ENCODE measurements around the gene PRCD.

Gene PRCD

DNA sequence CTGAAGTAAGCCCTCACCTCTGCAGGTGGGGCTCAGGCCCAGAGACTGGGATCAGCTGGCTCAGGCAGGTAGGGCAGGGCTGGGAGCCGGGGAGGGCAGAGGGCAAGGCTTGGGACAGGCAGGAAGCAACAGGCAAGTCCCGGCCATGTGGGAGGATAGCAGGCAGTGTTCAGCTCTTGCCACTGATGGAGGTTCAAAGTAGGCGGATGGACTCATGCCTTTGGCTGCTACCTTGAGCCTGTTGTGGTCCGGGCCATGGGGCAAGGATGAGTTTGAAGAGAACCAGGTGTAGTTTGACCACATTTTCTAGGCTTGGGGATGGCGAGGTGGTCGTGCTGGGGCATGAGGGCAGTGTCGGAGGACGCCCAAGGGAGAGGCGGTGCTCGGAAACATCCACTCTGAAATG is 2.7 kb downstream of the PRCD start:
- no peak overlapping the region for H3K4me2 ChIP-seq (ENCODE audit: low read length)
- H2AK5ac ChIP-seq (ENCODE audit: low read length): no peak overlapping the region
- H3K4ac ChIP-seq (ENCODE audit: low read depth, low read length): no peak overlapping the region
- H2BK120ac ChIP-seq (ENCODE audit: insufficient read depth, low read length, poor library complexity): no peak overlapping the region
- no peak overlapping the region for H2AFZ ChIP-seq (ENCODE audit: insufficient read depth, low read length, poor library complexity)
- no peak overlapping the region for H3K14ac ChIP-seq (ENCODE audit: low read length)
- no peak overlapping the region for H3K9ac ChIP-seq (ENCODE audit: low read length)
- peaks cover 18% of the 10 kb centered on the region for H3K27me3 ChIP-seq (ENCODE audit: insufficient read depth, low read length)
- H3K27ac ChIP-seq (ENCODE audit: low read depth, low read length): no peak overlapping the region
- H3K36me3 ChIP-seq (ENCODE audit: control insufficient read depth in 1 of 2, insufficient read depth in 2 of 2, low read length in 2 of 2): no peaks in the 10 kb centered on the region
- H2BK5ac ChIP-seq (ENCODE audit: low read depth, low read length, poor library complexity): no peak overlapping the region
- H4K91ac ChIP-seq (ENCODE audit: low read depth, low read length): no peak overlapping the region
- no peak overlapping the region for H4K8ac ChIP-seq (ENCODE audit: low read depth, low read length)
- H3K4me1 ChIP-seq (ENCODE audit: control insufficient read depth in 1 of 2, insufficient read depth in 2 of 2, low read length in 2 of 2): peaks cover 30 to 35% of the 10 kb centered on the region in 2 experiments
- H3K23ac ChIP-seq (ENCODE audit: low read length): no peak overlapping the region
- H3K79me1 ChIP-seq (ENCODE audit: low read length): peaks cover 2% of the 10 kb centered on the region
- no peaks in the 10 kb centered on the region for H3K9me3 ChIP-seq (ENCODE audit: insufficient read depth, low read depth, low read length)
- no peak overlapping the region for H2BK12ac ChIP-seq (ENCODE audit: low read length)
- H3K79me2 ChIP-seq (ENCODE audit: control insufficient read depth, insufficient read depth, low read length, poor library complexity): peaks cover 2% of the 10 kb centered on the region
- WGBS (ENCODE audit: extremely low coverage, insufficient coverage, insufficient read length): no CpG with 5 or more reads among the region's 10 CpGs
- H3K18ac ChIP-seq (ENCODE audit: low read length): no peak overlapping the region
- no peak overlapping the region for H3K4me3 ChIP-seq (ENCODE audit: low read depth, low read length)
- DNase-seq: no peak
- no peak overlapping the region for H4K12ac ChIP-seq (ENCODE audit: low read depth, low read length)

DNA sequence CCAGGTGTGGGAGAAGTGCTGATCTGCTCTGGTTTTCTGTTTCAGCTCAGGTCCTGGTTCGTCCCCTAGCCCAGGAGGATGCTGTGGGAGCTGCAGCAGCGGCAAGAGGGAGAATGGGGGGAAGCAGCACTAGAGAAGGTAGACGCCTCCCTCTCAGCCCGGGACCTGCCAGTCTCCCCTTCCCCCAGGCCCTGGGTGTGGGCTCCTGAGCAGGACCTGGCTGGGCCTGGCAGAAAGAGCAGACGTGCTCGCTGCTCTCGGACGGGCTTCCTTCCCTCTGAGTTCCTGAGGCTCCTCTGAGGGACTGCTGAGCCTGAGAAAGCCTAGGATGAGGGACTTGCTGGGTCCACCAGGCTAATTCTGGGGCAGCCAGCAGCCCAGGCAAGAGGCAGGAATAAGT is 3.1 kb downstream of the PRCD start:
- H3K27me3 ChIP-seq (ENCODE audit: insufficient read depth, low read length): peaks cover 15% of the 10 kb centered on the region
- no peak overlapping the region for H3K23ac ChIP-seq (ENCODE audit: low read length)
- no peak overlapping the region for H4K12ac ChIP-seq (ENCODE audit: low read depth, low read length)
- H3K14ac ChIP-seq (ENCODE audit: low read length): no peak overlapping the region
- no peak for DNase-seq
- no peak overlapping the region for H3K9ac ChIP-seq (ENCODE audit: low read length)
- H3K27ac ChIP-seq (ENCODE audit: low read depth, low read length): no peak overlapping the region
- H2BK12ac ChIP-seq (ENCODE audit: low read length): no peak overlapping the region
- H3K4me3 ChIP-seq (ENCODE audit: low read depth, low read length): no peak overlapping the region
- WGBS (ENCODE audit: extremely low coverage, insufficient coverage, insufficient read length): no CpG with 5 or more reads among the region's 8 CpGs
- H2BK5ac ChIP-seq (ENCODE audit: low read depth, low read length, poor library complexity): no peak overlapping the region
- no peak overlapping the region for H2AFZ ChIP-seq (ENCODE audit: insufficient read depth, low read length, poor library complexity)
- H3K4ac ChIP-seq (ENCODE audit: low read depth, low read length): no peak overlapping the region
- H3K4me2 ChIP-seq (ENCODE audit: low read length): no peak overlapping the region
- H3K36me3 ChIP-seq (ENCODE audit: control insufficient read depth in 1 of 2, insufficient read depth in 2 of 2, low read length in 2 of 2): no peaks in the 10 kb centered on the region
- no peak overlapping the region for H3K18ac ChIP-seq (ENCODE audit: low read length)
- H2BK120ac ChIP-seq (ENCODE audit: insufficient read depth, low read length, poor library complexity): no peak overlapping the region
- H3K9me3 ChIP-seq (ENCODE audit: insufficient read depth, low read depth, low read length): no peaks in the 10 kb centered on the region
- H2AK5ac ChIP-seq (ENCODE audit: low read length): no peak overlapping the region
- peaks cover 2% of the 10 kb centered on the region for H3K79me2 ChIP-seq (ENCODE audit: control insufficient read depth, insufficient read depth, low read length, poor library complexity)
- H3K4me1 ChIP-seq (ENCODE audit: control insufficient read depth in 1 of 2, insufficient read depth in 2 of 2, low read length in 2 of 2): peaks cover 27 to 32% of the 10 kb centered on the region in 2 experiments
- H4K8ac ChIP-seq (ENCODE audit: low read depth, low read length): no peak overlapping the region
- peaks cover 2% of the 10 kb centered on the region for H3K79me1 ChIP-seq (ENCODE audit: low read length)
- H4K91ac ChIP-seq (ENCODE audit: low read depth, low read length): no peak overlapping the region

DNA sequence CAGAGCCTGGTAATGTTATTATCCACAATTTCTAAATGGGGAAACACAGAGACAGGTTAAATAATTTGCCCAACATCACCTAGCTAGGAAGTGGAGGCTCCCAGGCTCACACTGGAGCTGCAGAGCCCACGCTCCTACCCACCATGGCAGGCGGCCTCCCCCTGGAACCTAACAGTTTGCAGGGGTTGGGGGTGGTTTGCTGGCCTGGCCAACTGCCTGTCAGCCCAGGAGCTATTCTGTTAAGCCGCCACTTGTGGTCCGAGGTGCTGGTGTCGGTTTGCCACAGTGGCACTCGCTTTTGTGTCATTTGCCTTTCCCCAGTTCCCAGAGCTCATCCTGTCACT is 3.6 kb downstream of the PRCD start:
- no peak overlapping the region for H4K8ac ChIP-seq (ENCODE audit: low read depth, low read length)
- H3K4ac ChIP-seq (ENCODE audit: low read depth, low read length): no peak overlapping the region
- no peak overlapping the region for H2BK5ac ChIP-seq (ENCODE audit: low read depth, low read length, poor library complexity)
- H2AFZ ChIP-seq (ENCODE audit: insufficient read depth, low read length, poor library complexity): no peak overlapping the region
- no peaks in the 10 kb centered on the region for H3K36me3 ChIP-seq (ENCODE audit: control insufficient read depth in 1 of 2, insufficient read depth in 2 of 2, low read length in 2 of 2)
- H3K27me3 ChIP-seq (ENCODE audit: insufficient read depth, low read length): peaks cover 10% of the 10 kb centered on the region
- no peak for DNase-seq
- H3K23ac ChIP-seq (ENCODE audit: low read length): no peak overlapping the region
- peaks cover 24 to 28% of the 10 kb centered on the region in 2 experiments for H3K4me1 ChIP-seq (ENCODE audit: control insufficient read depth in 1 of 2, insufficient read depth in 2 of 2, low read length in 2 of 2)
- H3K14ac ChIP-seq (ENCODE audit: low read length): no peak overlapping the region
- no peak overlapping the region for H3K4me2 ChIP-seq (ENCODE audit: low read length)
- peaks cover 2% of the 10 kb centered on the region for H3K79me2 ChIP-seq (ENCODE audit: control insufficient read depth, insufficient read depth, low read length, poor library complexity)
- H3K4me3 ChIP-seq (ENCODE audit: low read depth, low read length): no peak overlapping the region
- H4K91ac ChIP-seq (ENCODE audit: low read depth, low read length): no peak overlapping the region
- no peak overlapping the region for H3K18ac ChIP-seq (ENCODE audit: low read length)
- WGBS (ENCODE audit: extremely low coverage, insufficient coverage, insufficient read length): no CpG with 5 or more reads among the region's 6 CpGs
- H3K9ac ChIP-seq (ENCODE audit: low read length): no peak overlapping the region
- H3K27ac ChIP-seq (ENCODE audit: low read depth, low read length): no peak overlapping the region
- H2AK5ac ChIP-seq (ENCODE audit: low read length): no peak overlapping the region
- H2BK120ac ChIP-seq (ENCODE audit: insufficient read depth, low read length, poor library complexity): no peak overlapping the region
- no peak overlapping the region for H4K12ac ChIP-seq (ENCODE audit: low read depth, low read length)
- H2BK12ac ChIP-seq (ENCODE audit: low read length): no peak overlapping the region
- no peaks in the 10 kb centered on the region for H3K9me3 ChIP-seq (ENCODE audit: insufficient read depth, low read depth, low read length)
- peaks cover 2% of the 10 kb centered on the region for H3K79me1 ChIP-seq (ENCODE audit: low read length)

DNA sequence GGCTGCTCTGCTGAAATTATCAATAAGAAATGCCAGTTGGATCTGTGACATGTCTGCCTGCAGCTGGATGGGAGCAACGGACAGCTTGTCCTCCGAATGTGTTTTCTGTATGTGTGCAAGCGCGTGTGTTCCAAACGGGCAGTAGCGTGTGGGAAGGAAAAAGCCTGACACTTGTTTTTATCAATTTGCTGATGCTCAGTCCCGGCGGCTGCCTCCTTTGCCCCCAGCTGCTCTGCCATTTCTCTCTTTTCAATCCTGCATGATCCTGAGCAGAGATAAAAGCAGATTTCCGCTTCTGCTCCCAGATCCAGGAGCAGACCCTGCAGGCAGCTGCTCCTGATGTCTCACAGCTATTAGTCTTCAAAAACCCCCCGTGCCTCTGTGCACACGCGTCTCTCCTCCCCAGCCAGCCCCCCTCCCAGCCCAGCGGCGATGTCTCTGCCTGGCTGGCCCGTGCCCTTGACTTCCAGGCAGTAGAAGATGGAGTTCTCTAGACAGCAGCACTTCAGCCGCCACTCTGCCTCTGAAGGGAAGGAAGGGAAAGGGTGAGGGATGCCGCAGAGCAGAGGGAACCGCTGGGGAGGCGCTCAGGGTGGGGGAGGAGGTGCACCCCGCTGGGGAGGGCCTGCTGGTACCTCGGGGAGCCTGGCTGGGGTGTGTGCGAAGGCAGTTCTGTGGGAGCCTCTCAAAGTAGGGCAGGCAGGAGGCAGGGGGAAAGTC is 4.1 kb downstream of the PRCD start:
- H4K91ac ChIP-seq (ENCODE audit: low read depth, low read length): no peak overlapping the region
- no peak overlapping the region for H3K23ac ChIP-seq (ENCODE audit: low read length)
- DNase-seq: no peak
- H2AK5ac ChIP-seq (ENCODE audit: low read length): no peak overlapping the region
- H3K14ac ChIP-seq (ENCODE audit: low read length): no peak overlapping the region
- no peak overlapping the region for H2BK12ac ChIP-seq (ENCODE audit: low read length)
- no peak overlapping the region for H3K18ac ChIP-seq (ENCODE audit: low read length)
- peaks cover 5% of the 10 kb centered on the region for H3K27me3 ChIP-seq (ENCODE audit: insufficient read depth, low read length)
- no peak overlapping the region for H2BK5ac ChIP-seq (ENCODE audit: low read depth, low read length, poor library complexity)
- H3K4me1 ChIP-seq (ENCODE audit: control insufficient read depth in 1 of 2, insufficient read depth in 2 of 2, low read length in 2 of 2): peaks cover 24 to 28% of the 10 kb centered on the region in 2 experiments
- H3K79me1 ChIP-seq (ENCODE audit: low read length): peaks cover 2% of the 10 kb centered on the region
- H2AFZ ChIP-seq (ENCODE audit: insufficient read depth, low read length, poor library complexity): no peak overlapping the region
- H3K27ac ChIP-seq (ENCODE audit: low read depth, low read length): no peak overlapping the region
- H2BK120ac ChIP-seq (ENCODE audit: insufficient read depth, low read length, poor library complexity): no peak overlapping the region
- no peaks in the 10 kb centered on the region for H3K36me3 ChIP-seq (ENCODE audit: control insufficient read depth in 1 of 2, insufficient read depth in 2 of 2, low read length in 2 of 2)
- WGBS (ENCODE audit: extremely low coverage, insufficient coverage, insufficient read length): no CpG with 5 or more reads among the region's 22 CpGs
- H3K9ac ChIP-seq (ENCODE audit: low read length): no peak overlapping the region
- no peaks in the 10 kb centered on the region for H3K9me3 ChIP-seq (ENCODE audit: insufficient read depth, low read depth, low read length)
- peak overlapping the region; percentile 5 for H3K4me2 ChIP-seq (ENCODE audit: low read length)
- no peak overlapping the region for H4K12ac ChIP-seq (ENCODE audit: low read depth, low read length)
- no peak overlapping the region for H4K8ac ChIP-seq (ENCODE audit: low read depth, low read length)
- H3K4ac ChIP-seq (ENCODE audit: low read depth, low read length): no peak overlapping the region
- no peak overlapping the region for H3K4me3 ChIP-seq (ENCODE audit: low read depth, low read length)
- peaks cover 2% of the 10 kb centered on the region for H3K79me2 ChIP-seq (ENCODE audit: control insufficient read depth, insufficient read depth, low read length, poor library complexity)

Data from trophoblast cell (in vitro differentiated cells and primary cell).